ENCODE results near the gene HORMAD2. TPM values are rescaled to one million over a fixed set of nuclear protein-coding genes. Genes with fewer than 3 reads are reported as not detected.

Gene HORMAD2
- total RNA-seq, 1 donor from 2014 or later: not detected

DNA sequence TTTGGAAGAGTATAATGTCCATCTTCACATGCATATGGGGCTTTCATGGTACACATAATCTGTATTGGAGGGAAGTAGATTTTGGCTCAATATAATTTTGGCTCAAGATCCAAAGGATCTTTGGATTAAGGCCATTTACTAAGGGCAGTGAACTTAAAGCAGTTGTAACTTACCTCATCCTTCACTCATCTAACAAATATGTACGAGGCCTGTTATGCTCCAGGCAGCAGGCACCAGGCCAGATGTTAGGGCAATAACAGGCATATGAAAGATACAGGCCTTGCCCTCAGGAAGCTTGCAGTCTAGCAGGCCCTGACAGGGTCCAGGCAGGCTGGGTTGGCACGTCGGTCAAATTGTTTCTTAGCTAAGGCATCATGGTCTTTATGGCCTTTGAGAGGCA is 121.7 kb downstream of the HORMAD2 start:
- TF ChIP-seq, protein P1, sequence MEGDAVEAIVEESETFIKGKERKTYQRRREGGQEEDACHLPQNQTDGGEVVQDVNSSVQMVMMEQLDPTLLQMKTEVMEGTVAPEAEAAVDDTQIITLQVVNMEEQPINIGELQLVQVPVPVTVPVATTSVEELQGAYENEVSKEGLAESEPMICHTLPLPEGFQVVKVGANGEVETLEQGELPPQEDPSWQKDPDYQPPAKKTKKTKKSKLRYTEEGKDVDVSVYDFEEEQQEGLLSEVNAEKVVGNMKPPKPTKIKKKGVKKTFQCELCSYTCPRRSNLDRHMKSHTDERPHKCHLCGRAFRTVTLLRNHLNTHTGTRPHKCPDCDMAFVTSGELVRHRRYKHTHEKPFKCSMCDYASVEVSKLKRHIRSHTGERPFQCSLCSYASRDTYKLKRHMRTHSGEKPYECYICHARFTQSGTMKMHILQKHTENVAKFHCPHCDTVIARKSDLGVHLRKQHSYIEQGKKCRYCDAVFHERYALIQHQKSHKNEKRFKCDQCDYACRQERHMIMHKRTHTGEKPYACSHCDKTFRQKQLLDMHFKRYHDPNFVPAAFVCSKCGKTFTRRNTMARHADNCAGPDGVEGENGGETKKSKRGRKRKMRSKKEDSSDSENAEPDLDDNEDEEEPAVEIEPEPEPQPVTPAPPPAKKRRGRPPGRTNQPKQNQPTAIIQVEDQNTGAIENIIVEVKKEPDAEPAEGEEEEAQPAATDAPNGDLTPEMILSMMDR (IDR thresholded peaks at IDR 0.05): no peak
- DNase-seq (ENCODE audit: extremely low spot score, unreplicated experiment): no peak
- H3K4me3 Mint-ChIP-seq (ENCODE audit: unreplicated experiment): no peak overlapping the region
- peaks cover 4% of the 10 kb centered on the region for H3K9me3 Mint-ChIP-seq (ENCODE audit: unreplicated experiment)
- peaks cover 68% of the 10 kb centered on the region for H3K4me1 Mint-ChIP-seq (ENCODE audit: unreplicated experiment)
- no peaks in the 10 kb centered on the region for H3K36me3 Mint-ChIP-seq (ENCODE audit: unreplicated experiment)
- H3K27ac Mint-ChIP-seq (ENCODE audit: unreplicated experiment): peak overlapping the region; percentile 97
- no peaks in the 10 kb centered on the region for H3K27me3 Mint-ChIP-seq (ENCODE audit: unreplicated experiment)

DNA sequence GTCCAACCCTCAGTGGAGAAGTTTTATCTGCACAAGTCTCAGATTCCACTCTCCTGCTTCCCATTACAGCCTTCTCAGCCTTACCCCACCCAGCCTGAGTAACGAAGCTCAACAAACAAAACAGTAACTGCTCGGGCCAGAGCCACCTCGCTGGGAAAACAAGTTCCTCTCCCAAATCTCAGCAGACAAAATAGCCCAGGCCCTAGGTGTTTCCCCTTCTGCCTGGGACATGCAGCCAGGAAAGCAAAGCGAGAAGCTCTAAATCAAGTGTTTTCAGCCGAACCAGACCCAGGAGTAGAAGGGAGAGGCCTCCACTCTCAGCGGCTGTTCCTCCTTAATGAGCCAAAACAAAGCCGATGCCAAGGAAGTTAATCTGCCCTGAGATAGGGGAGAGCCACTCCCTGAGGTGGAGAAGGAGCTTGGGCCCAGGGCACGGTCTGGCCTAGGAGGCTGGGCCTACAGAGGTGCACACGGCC is 122.3 kb downstream of the HORMAD2 start:
- Mint-ChIP-seq H3K4me3 (ENCODE audit: unreplicated experiment) (no peak overlapping the region), H3K27ac (ENCODE audit: unreplicated experiment) (peak overlapping the region; percentile 97), H3K27me3 (ENCODE audit: unreplicated experiment) (no peaks in the 10 kb centered on the region), H3K36me3 (ENCODE audit: unreplicated experiment) (no peaks in the 10 kb centered on the region), H3K9me3 (ENCODE audit: unreplicated experiment) (peaks cover 4% of the 10 kb centered on the region), H3K4me1 (ENCODE audit: unreplicated experiment) (peaks cover 68% of the 10 kb centered on the region)
- TF ChIP-seq, protein P1 (IDR thresholded peaks at IDR 0.05): no peak
- DNase-seq (ENCODE audit: extremely low spot score, unreplicated experiment): no peak

DNA sequence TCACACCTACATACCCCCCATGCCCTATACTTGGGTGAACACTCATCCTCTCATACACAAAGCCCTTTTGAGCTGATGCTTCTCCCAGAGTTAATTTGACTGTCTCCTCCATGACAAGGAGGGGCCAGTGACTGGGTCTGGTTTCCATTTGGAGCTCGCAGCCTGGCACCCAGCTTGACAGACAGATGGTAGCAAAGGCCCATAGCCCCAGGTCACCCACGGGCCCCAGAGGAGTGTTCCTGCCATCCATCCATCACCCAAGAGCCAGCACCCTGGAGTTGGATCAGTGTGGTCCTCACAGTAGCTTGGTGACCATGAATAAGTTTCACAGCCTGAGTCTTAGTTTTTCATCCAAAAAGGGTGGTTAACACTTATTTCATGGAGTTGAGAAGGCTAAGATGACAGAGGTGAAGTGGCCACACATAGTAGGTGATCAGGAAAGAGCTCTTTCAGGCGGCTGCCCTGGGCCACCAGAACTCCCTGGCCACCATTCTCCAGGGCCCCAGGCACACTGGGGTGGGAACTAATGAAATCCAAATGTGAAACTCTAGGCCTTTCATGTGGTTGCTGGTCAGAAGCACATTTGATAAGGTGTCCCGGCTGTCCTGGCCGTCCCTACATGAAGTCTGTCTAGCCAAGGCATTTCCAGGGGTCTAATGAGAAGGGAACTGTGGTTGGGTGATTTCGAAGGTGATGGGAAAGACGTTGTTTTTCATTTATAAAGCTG is 123.9 kb downstream of the HORMAD2 start:
- Mint-ChIP-seq H3K4me1 (ENCODE audit: unreplicated experiment) (peaks cover 73% of the 10 kb centered on the region), H3K36me3 (ENCODE audit: unreplicated experiment) (no peaks in the 10 kb centered on the region), H3K9me3 (ENCODE audit: unreplicated experiment) (peaks cover 4% of the 10 kb centered on the region), H3K4me3 (ENCODE audit: unreplicated experiment) (no peak overlapping the region), H3K27me3 (ENCODE audit: unreplicated experiment) (no peaks in the 10 kb centered on the region), H3K27ac (ENCODE audit: unreplicated experiment) (peak overlapping the region; percentile 96)
- TF ChIP-seq, protein P1 (IDR thresholded peaks at IDR 0.05): no peak
- DNase-seq (ENCODE audit: extremely low spot score, unreplicated experiment): no peak

- peak overlapping the region; percentile 96 for H3K27ac Mint-ChIP-seq (ENCODE audit: unreplicated experiment)
- no peak overlapping the region for H3K4me3 Mint-ChIP-seq (ENCODE audit: unreplicated experiment)
- H3K9me3 Mint-ChIP-seq (ENCODE audit: unreplicated experiment): peaks cover 4% of the 10 kb centered on the region
- H3K36me3 Mint-ChIP-seq (ENCODE audit: unreplicated experiment): no peaks in the 10 kb centered on the region
- H3K27me3 Mint-ChIP-seq (ENCODE audit: unreplicated experiment): no peaks in the 10 kb centered on the region
- TF ChIP-seq, protein P1 (IDR thresholded peaks at IDR 0.05): no peak
- peaks cover 77% of the 10 kb centered on the region for H3K4me1 Mint-ChIP-seq (ENCODE audit: unreplicated experiment)
- no peak for DNase-seq (ENCODE audit: extremely low spot score, unreplicated experiment)
Observed at GRCh38 chr22:30204742-30205111, 124.5 kb downstream of the HORMAD2 start.

DNA sequence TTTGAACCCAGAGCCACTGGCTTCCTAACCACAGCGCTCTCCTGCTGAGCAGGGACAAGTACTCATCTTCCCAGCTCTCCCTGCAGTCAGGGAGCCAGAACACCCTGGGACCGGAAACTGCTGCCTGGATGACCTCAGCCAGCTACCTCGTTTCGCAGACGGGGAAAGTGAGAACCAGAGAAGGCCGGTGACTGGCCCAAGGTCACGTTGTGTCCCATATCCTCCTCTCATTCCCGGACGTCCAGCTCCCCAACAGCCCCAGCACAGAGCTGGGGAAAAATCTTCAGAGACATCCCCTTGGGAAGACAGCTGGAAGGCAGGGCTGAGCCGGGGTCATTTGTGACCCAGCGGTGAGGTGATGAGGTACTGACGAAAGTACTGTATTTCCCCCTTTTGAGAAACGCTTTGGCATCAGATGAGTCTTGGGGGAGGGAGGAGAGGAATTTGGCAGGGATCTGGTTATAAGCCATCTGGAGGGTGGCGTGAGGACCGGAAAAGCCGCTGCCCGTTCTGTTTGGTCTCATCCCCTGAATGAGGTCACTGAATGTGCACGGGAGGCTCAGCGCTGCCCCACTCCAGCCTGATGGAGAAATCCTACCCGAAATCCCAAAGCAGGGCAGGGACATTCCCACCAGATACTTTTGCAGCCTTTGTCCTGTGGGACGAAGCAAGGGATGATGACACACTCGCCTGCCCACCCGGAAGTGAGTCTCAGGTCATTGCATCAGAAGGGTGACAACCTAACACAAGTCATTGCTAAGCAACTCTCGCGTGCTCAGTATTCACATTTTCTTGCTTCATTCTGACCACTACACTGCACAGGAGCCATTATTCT is 125.2 kb downstream of the HORMAD2 start:
- DNase-seq (ENCODE audit: extremely low spot score, unreplicated experiment): no peak

More for the DNA sequence above, 125.2 kb downstream of the HORMAD2 start:
- TF ChIP-seq, protein P1 (IDR thresholded peaks at IDR 0.05): no peak
- Mint-ChIP-seq H3K27me3 (ENCODE audit: unreplicated experiment) (no peaks in the 10 kb centered on the region), H3K27ac (ENCODE audit: unreplicated experiment) (peak overlapping the region; percentile 96), H3K4me1 (ENCODE audit: unreplicated experiment) (peaks cover 84% of the 10 kb centered on the region), H3K9me3 (ENCODE audit: unreplicated experiment) (peaks cover 4% of the 10 kb centered on the region), H3K36me3 (ENCODE audit: unreplicated experiment) (no peaks in the 10 kb centered on the region), H3K4me3 (ENCODE audit: unreplicated experiment) (no peak overlapping the region)

All from osteocyte (in vitro differentiated cells).